IMR-90 (cell line): Measurements from ENCODE around the gene USP35. TPM values are rescaled to one million over a fixed set of nuclear protein-coding genes. Genes with fewer than 3 reads are reported as not detected.

Experiments used
- ATAC-seq: fragments of 200-7000 bp; cut with Tn5 transposase; 2 replicates; pipeline ENCODE4 v1.9.1; 2020; ENCODE audit warnings: low read depth, mild to moderate bottlenecking, moderate library complexity
- BruUV-seq: library from RNA; stranded (reverse); fragments of 400-500 nt; replicated peaks from 2 replicates; lab custom pipeline; 2021; lab: Mats Ljungman, UMichigan
- CTCF ChIA-PET: fragments of 300-600 bp; formaldehyde crosslinking; extraction: SDS; loops from one replicate; lab custom pipeline; 2021; ENCODE audit warnings: antibody characterized with exemption; lab: Yijun Ruan, JAX
- POLR2A ChIA-PET: fragments of 300-600 bp; sonication (Branson Sonifier 250); formaldehyde crosslinking; loops from one replicate; lab custom pipeline; 2022; ENCODE audit warnings: antibody characterized with exemption; ENCODE audit not compliant: unreplicated experiment; lab: Charles Lee
- DNase-seq: peaks from one replicate; pipeline ENCODE4 v3.0.0; 2013
- H2AFZ ChIP-seq: replicated peaks from 2 replicates; pipeline ENCODE3; 2013; ENCODE audit warnings: low read length, mild to moderate bottlenecking; ENCODE audit not compliant: poor library complexity
- H2AK5ac ChIP-seq: 2 replicates; pipeline ENCODE4 v1.6.1; 2013; ENCODE audit warnings: low read depth, low read length, inconsistent platforms
- H2AK9ac ChIP-seq: replicated peaks from 2 replicates; pipeline ENCODE3; 2013; ENCODE audit warnings: mild to moderate bottlenecking, low read depth, low read length, moderate library complexity; ENCODE audit not compliant: poor library complexity
- H2BK120ac ChIP-seq: 2 replicates; pipeline ENCODE4 v1.6.1; 2013; ENCODE audit warnings: low read depth, low read length, inconsistent platforms
- H2BK15ac ChIP-seq: 3 replicates; pipeline ENCODE4 v1.6.1; 2013; ENCODE audit warnings: low read depth, low read length, inconsistent platforms
- H2BK20ac ChIP-seq: 2 replicates; pipeline ENCODE4 v1.6.1; 2013; ENCODE audit warnings: low read depth, mild to moderate bottlenecking, inconsistent platforms, low read length, moderate library complexity
- H2BK5ac ChIP-seq: 2 replicates; pipeline ENCODE4 v1.6.1; 2013; ENCODE audit warnings: mild to moderate bottlenecking, low read depth, low read length, inconsistent platforms; ENCODE audit not compliant: poor library complexity, severe bottlenecking
- H3K14ac ChIP-seq: replicated peaks from 2 replicates; pipeline ENCODE4 v1.6.1; 2013; ENCODE audit warnings: low read depth, low read length, inconsistent platforms
- H3K18ac ChIP-seq: 2 replicates; pipeline ENCODE4 v1.6.1; 2013; ENCODE audit warnings: low read depth, low read length, control low read depth
- H3K23ac ChIP-seq: 2 replicates; pipeline ENCODE4 v1.6.1; 2013; ENCODE audit warnings: low read depth, low read length, inconsistent platforms
- H3K27ac ChIP-seq: 2 replicates; pipeline ENCODE4 v1.5.1; 2013; ENCODE audit warnings: mild to moderate bottlenecking, control low read depth, low read length; ENCODE audit not compliant: insufficient read depth
- H3K27me3 ChIP-seq: 2 replicates; pipeline ENCODE4 v1.6.1; 2013; ENCODE audit warnings: low read length; ENCODE audit not compliant: control insufficient read depth, insufficient read depth
- H3K36me3 ChIP-seq: 2 replicates; pipeline ENCODE4 v1.6.1; 2013; ENCODE audit warnings: low read length, mixed read lengths; ENCODE audit not compliant: control insufficient read depth, insufficient read depth
- H3K4ac ChIP-seq: 2 replicates; pipeline ENCODE4 v1.6.1; 2013; ENCODE audit warnings: low read depth, low read length, inconsistent platforms
- H3K4me1 ChIP-seq: 2 replicates; pipeline ENCODE4 v1.6.1; 2013; ENCODE audit warnings: low read length, mixed read lengths; ENCODE audit not compliant: control insufficient read depth, insufficient read depth
- H3K4me2 ChIP-seq: 2 replicates; pipeline ENCODE4 v1.6.1; 2013; ENCODE audit warnings: low read depth, mild to moderate bottlenecking, control low read depth, low read length, moderate library complexity
- H3K4me3 ChIP-seq: 2 replicates; pipeline ENCODE4 v1.5.1; 2013; ENCODE audit warnings: low read depth, mild to moderate bottlenecking, control low read depth, low read length, moderate library complexity; ENCODE audit not compliant: insufficient read depth
- H3K56ac ChIP-seq: 2 replicates; pipeline ENCODE4 v1.6.1; 2013; ENCODE audit warnings: low read length, inconsistent platforms; ENCODE audit not compliant: insufficient read depth; ENCODE audit errors: extremely low read depth
- H3K79me1 ChIP-seq, 2 experiments: 2 replicates each; pipeline ENCODE4 v1.6.1; 2013; ENCODE audit warnings: low read length in 2 of 2, inconsistent platforms in 1 of 2, low read depth in 1 of 2
- H3K9ac ChIP-seq: 2 replicates; pipeline ENCODE4 v1.6.1; 2013; ENCODE audit warnings: low read depth, low read length, control low read depth
- H3K9me1 ChIP-seq: 2 replicates; pipeline ENCODE4 v1.6.1; 2013; ENCODE audit warnings: low read length, inconsistent platforms; ENCODE audit not compliant: insufficient read depth
- H3K9me3 ChIP-seq: 2 replicates; pipeline ENCODE4 v1.6.1; 2013; ENCODE audit warnings: low read length; ENCODE audit not compliant: control insufficient read depth, insufficient read depth
- H4K20me1 ChIP-seq: 2 replicates; pipeline ENCODE4 v1.6.1; 2013; ENCODE audit warnings: low read length, inconsistent platforms; ENCODE audit not compliant: insufficient read depth
- H4K5ac ChIP-seq: 2 replicates; pipeline ENCODE4 v1.6.1; 2013; ENCODE audit warnings: mild to moderate bottlenecking, low read depth, low read length, control low read depth
- H4K8ac ChIP-seq, 2 experiments: 2 replicates each; pipeline ENCODE4 v1.6.1; 2013; ENCODE audit warnings: low read depth in 2 of 2, low read length in 2 of 2, control low read depth in 1 of 2, inconsistent platforms in 1 of 2
- H4K91ac ChIP-seq: 2 replicates; pipeline ENCODE4 v1.6.1; 2013; ENCODE audit warnings: low read depth, low read length, inconsistent platforms; ENCODE audit not compliant: insufficient read depth
- MAFK ChIP-seq: IDR thresholded peaks from 2 replicates; pipeline ENCODE4 v1.6.1; 2012; ENCODE audit warnings: low read depth, low read length, improper control_type of control experiment
- NFE2L2 ChIP-seq: fragments of 150-350 bp; IDR thresholded peaks from 2 replicates; pipeline ENCODE4 v1.6.1; 2016; ENCODE audit warnings: low read depth, mild to moderate bottlenecking, low read length
- SMC3 ChIP-seq: fragments of 150-350 bp; IDR thresholded peaks from 2 replicates; pipeline ENCODE4 v1.6.1; 2016; ENCODE audit warnings: low read depth, mild to moderate bottlenecking, antibody characterized with exemption, low read length, moderate library complexity
- whole genome bisulfite sequencing, 2 experiments: methylation state at CpG; one replicate each; pipeline versions ENCODE4 v1.1.5 to v1.1.7; 2013; ENCODE audit warnings: missing lambda C conversion rate in 2 of 2; ENCODE audit not compliant: insufficient read length in 1 of 2; ENCODE audit errors: extremely low coverage in 2 of 2; 5-methylcytosine and 5-hydroxymethylcytosine counted together
- dilution Hi-C: fragments of 300-500 bp; cut with HindIII; formaldehyde crosslinking; loops from one replicate; pipeline ENCODE4 v1.14.3; 2018; ENCODE audit warnings: low sequenced_read_pairs; ENCODE audit not compliant: unreplicated experiment
- in situ Hi-C: fragments of 300-500 bp; cut with MboI; formaldehyde crosslinking; loops from 3 replicates; pipeline ENCODE4 v1.14.3; 2019; ENCODE audit warnings: low sequenced_read_pairs, inconsistent platforms, mixed read lengths
- intact Hi-C: fragments of 100-400 bp; cut with micrococcal nuclease; formaldehyde crosslinking; loops from 2 replicates; pipeline ENCODE4 v1.10.0; 2022
- polyA plus RNA-seq, 3 experiments: library from polyadenylated mRNA; depleted of rRNA; stranded (reverse); fragments of >200 nt; gene quantifications; 2 replicates each; pipeline ENCODE4 v1.2.3, GENCODE V29; 2012; ENCODE audit warnings: low replicate concordance in 1 of 3
- total RNA-seq: library from RNA; depleted of rRNA; stranded (reverse); fragments of >200 nt; gene quantifications from 2 replicates; pipeline ENCODE4 v1.2.3, GENCODE V29; 2012

USP35 gene
- total and polyA plus RNA-seq, 2 of the 4 experiments (the other 2 are of a cell fraction), result 2.7 to 11.3 TPM

GRCh38 chr11:78253797-78254196 lies 65.1 kb downstream of the USP35 start:
- BruUV-seq, result no TSS peak
- in situ Hi-C loops, result no loop called here

More at GRCh38 chr11:78253797-78254196, 65.1 kb downstream of the USP35 start:
- Histone ChIP-seq H3K4me1 (peaks cover 2% of the 10 kb centered on the region; the same call in 1 of the 2 replicates), H4K8ac (no peak overlapping the region), H2AFZ (no peak overlapping the region), H2BK20ac (no peak overlapping the region), H3K27ac (no peak overlapping the region), H2BK120ac (no peak overlapping the region), H3K14ac (no peak overlapping the region), H4K5ac (no peak overlapping the region), H3K27me3 (no peaks in the 10 kb centered on the region), H2AK5ac (no peak overlapping the region), H3K9me1 (peaks cover 7% of the 10 kb centered on the region; the same call in 1 of the 2 replicates), H3K36me3 (peaks cover 3% of the 10 kb centered on the region; the same call in 1 of the 2 replicates), H3K56ac (no peak overlapping the region), H4K91ac (no peak overlapping the region), H3K4me2 (no peak overlapping the region), H3K18ac (no peak overlapping the region), H3K9me3 (no peaks in the 10 kb centered on the region), H3K79me1 (peaks cover 5 to 8% of the 10 kb centered on the region in 2 experiments; a peak in 3 of 4 replicates), H3K9ac (no peak overlapping the region), H3K4ac (no peak overlapping the region), H3K23ac (no peak overlapping the region), H2AK9ac (no peak overlapping the region), H2BK5ac (no peak overlapping the region), H2BK15ac (no peak overlapping the region), H3K4me3 (no peak overlapping the region), H4K20me1 (no peaks in the 10 kb centered on the region)
- POLR2A ChIA-PET, result no interaction called here
- peak; percentile 51; the same call in 1 of the 2 replicates for ATAC-seq
- intact Hi-C loops, result no loop called here
- peak; percentile 68 for DNase-seq
- CTCF ChIA-PET, result no interaction called here
- dilution Hi-C loops, result no loop called here
- TF ChIP-seq SMC3, result no peak
- TF ChIP-seq MAFK, result peak; percentile 84
- TF ChIP-seq NFE2L2, result peak; percentile 53; the same call in 1 of the 2 replicates
- 100% methylated on average over 2 of the region's 4 CpGs; no CpG with 5 or more reads in 1 of the 2 experiments for WGBS, 2 experiments
